ENCODE measurements around the gene CEP57L1. TPM values are rescaled to one million over a fixed set of nuclear protein-coding genes. Genes with fewer than 3 reads are reported as not detected.

CEP57L1 gene
- total RNA-seq: 8.7 and 10.7 TPM in 2 replicates

DNA sequence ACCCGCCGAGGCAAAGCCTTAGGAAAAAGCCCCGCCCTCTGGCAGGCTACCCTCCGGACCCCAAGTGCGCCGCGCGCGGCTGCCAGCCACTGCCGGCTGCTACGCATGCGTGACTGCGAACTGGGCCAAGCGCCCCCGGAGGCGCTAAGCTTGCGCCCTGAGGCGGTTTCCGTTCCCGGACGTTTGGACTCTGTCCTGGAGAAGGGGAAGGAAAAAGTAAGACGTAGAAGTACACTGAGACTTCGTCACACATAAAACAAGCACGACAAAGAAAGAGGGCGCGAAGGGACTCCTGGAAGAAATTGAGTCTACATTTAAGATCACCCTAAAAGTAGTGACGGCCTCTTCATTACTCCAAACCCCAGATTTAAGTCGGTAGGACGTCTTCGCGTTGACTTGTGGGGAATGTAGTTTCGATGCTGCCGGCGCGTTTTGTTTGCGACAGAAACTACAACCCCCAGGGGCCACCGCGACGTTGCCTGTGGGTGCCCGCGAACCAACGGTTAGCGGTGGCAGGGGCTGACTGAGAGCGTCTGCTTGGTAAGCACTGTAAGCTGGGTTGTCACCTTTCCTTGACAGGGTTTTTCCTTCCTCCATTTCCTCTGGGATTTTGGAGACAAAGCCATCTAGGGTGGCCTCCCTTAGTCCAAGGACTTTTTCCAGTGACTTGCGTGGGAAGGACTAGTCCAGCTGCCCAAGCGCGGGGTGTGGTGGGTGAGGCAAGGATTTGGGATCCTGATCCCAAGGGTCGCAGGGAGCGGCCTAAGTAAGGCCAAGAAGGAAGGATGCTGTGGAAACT is at the start of gene CEP57L1:
Gene CEP57L1, plus strand, starts transcription at position 472 of the 799 bp plus-strand sequence. CDS start 49,715 bp downstream, outside the sequence.

DNA sequence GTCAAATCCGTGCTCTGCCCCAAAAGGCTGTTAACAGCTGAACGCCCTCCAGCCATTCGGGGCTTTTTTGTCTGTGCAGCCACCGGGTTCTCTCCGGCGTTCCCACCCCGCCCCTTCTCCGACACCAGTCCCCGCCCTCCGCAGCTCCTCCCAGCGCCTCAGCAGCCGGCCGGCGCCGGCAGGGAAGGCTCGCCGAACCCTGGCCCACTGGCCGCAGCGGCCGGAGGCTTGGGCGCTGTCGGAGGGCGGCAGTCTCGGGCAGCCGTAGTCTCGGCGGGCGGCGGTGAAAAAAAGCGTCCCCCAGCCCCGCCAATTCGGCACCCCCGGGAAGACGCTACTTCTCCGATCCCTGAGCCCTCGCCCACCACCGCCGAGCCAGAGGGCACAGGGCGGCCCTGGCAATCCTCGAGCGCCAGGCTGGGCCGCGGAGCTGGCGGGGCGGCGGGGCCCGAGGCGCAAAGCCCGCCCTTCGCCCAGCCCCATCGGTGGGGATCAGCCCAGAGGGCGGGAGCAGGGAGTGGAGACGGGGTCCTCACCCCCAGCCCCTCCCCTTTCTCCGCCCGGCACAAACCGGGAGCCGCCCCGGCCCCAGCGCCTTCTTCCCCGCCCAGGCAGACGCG is 781 bp upstream of the CEP57L1 start, which contains the start of gene SESN1:
Gene SESN1, minus strand, starts transcription at position 431 of the 620 bp plus-strand sequence. CDS start 773 bp downstream, outside the sequence.

Other genes with a start within 250 kb of the CEP57L1 start
- 5.6 and 5.8 TPM in 2 replicates for gene ARMC2, start 247.1 kb upstream of the CEP57L1 start, total RNA-seq
- 12.6 and 22.7 TPM in 2 replicates for gene SESN1, start 661 bp upstream of the CEP57L1 start, total RNA-seq

Data from cardiac atrium fibroblast (primary cell).